Prostate gland (tissue), 2 donors: Measurements from ENCODE around the gene SH2D7. TPM values are rescaled to one million over a fixed set of nuclear protein-coding genes. Genes with fewer than 3 reads are reported as not detected.

ENCODE experiments used
- DNase-seq: peaks from one replicate; pipeline ENCODE4 v3.0.0-alpha.2; 2019; ENCODE audit warnings: low spot score
- H3K27ac ChIP-seq, 2 donors: fragments of 200-600 bp; sonication (generic); 2 replicates each; pipeline ENCODE4 v1.5.1; 2017 to 2019
- H3K27me3 ChIP-seq: fragments of 200-600 bp; sonication (generic); replicated peaks from 2 replicates; pipeline ENCODE4 v1.5.1; 2019; ENCODE audit not compliant: insufficient read depth
- H3K36me3 ChIP-seq, 2 donors: fragments of 200-600 bp; sonication (generic); 1 replicate in 1 of 2; 2 replicates in 1 of 2; pipeline versions ENCODE4 v1.5.1 to v1.8.1; 2017 to 2019
- H3K4me1 ChIP-seq: fragments of 200-600 bp; sonication (generic); replicated peaks from 2 replicates; pipeline ENCODE4 v1.5.1; 2019
- H3K4me3 ChIP-seq, 2 donors: fragments of 200-600 bp; sonication (generic); 2 replicates each; pipeline ENCODE4 v1.5.1; 2017 to 2019
- H3K9me3 ChIP-seq: fragments of 200-600 bp; sonication (generic); 2 replicates; pipeline ENCODE4 v1.5.1; 2017
- CTCF ChIP-seq, 4 experiments: fragments of 200-600 bp in 2 of 4; fragments of 450-650 bp in 2 of 4; sonication (generic) in 2 of 4; IDR thresholded peaks; 1 replicate in 3 of 4; 2 replicates in 1 of 4; pipeline ENCODE4 v1.5.1; 2016 to 2019; ENCODE audit warnings: antibody characterized with exemption in 4 of 4, mild to moderate bottlenecking in 2 of 4, moderate library complexity in 2 of 4
- POLR2A ChIP-seq: fragments of 450-650 bp; IDR thresholded peaks from one replicate; pipeline ENCODE4 v1.6.1; 2016; ENCODE audit warnings: antibody characterized with exemption, mild to moderate bottlenecking
- POLR2AphosphoS5 ChIP-seq: sonication (generic); formaldehyde crosslinking; IDR thresholded peaks from one replicate; pipeline ENCODE4 v1.6.1; 2017; ENCODE audit warnings: antibody characterized with exemption
- WGBS: methylation state at CpG from one replicate; pipeline ENCODE4 v1.1.5; 2018; 5-methylcytosine and 5-hydroxymethylcytosine counted together
- intact Hi-C: fragments of 100-400 bp; cut with DNase I; formaldehyde crosslinking; loops from one replicate; pipeline ENCODE4 v1.14.2; 2022
- total RNA-seq, 2 donors: library from RNA; depleted of rRNA; stranded (reverse); fragments of >200 nt; gene quantifications; one replicate each; pipeline ENCODE4 v1.1.0, GENCODE V29; 2016

The SH2D7 gene
- total RNA-seq, 2 donors from 2014 or later = 0.28 TPM; not detected in 1

GRCh38 chr15:78047761-78048627 is 44.4 kb upstream of the SH2D7 start:
- WGBS = 34% methylated on average over 8 of the region's 8 CpGs
- TF ChIP-seq POLR2A (no peak), POLR2AphosphoS5 (no peak), CTCF (IDR thresholded peaks at IDR 0.05) (no peak)
- intact Hi-C loops = no loop called here
- Histone ChIP-seq H3K27me3 (no peaks in the 10 kb centered on the region), H3K4me3 (no peak overlapping the region), H3K4me1 (peaks cover 14% of the 10 kb centered on the region), H3K36me3 (peaks cover 0 to 3% of the 10 kb centered on the region in 2 donors), H3K9me3 (no peaks in the 10 kb centered on the region), H3K27ac (peak overlapping the region in 1 of 2 donors; percentile 31)
- DNase-seq = no peak

- H3K27me3 ChIP-seq = no peaks in the 10 kb centered on the region
- peaks cover 14% of the 10 kb centered on the region for H3K4me1 ChIP-seq
- WGBS = 74% methylated on average over 5 of the region's 5 CpGs
- H3K9me3 ChIP-seq = no peaks in the 10 kb centered on the region
- peaks cover 0 to 3% of the 10 kb centered on the region in 2 donors for H3K36me3 ChIP-seq
- intact Hi-C loops = no loop called here
- no peak for DNase-seq
- H3K27ac ChIP-seq = no peak overlapping the region
- TF ChIP-seq POLR2AphosphoS5 (no peak), CTCF (IDR thresholded peaks at IDR 0.05) (no peak), POLR2A (no peak)
- H3K4me3 ChIP-seq = no peak overlapping the region
These were observed 43.8 kb upstream of the SH2D7 start for GRCh38 chr15:78048628-78048920.

- TF ChIP-seq POLR2AphosphoS5 = no peak
- no peak for TF ChIP-seq CTCF (IDR thresholded peaks at IDR 0.05)
- no peak for TF ChIP-seq POLR2A
- DNase-seq = no peak
- intact Hi-C loops = no loop called here
- Histone ChIP-seq H3K9me3 (no peaks in the 10 kb centered on the region), H3K27me3 (no peaks in the 10 kb centered on the region), H3K27ac (no peak overlapping the region), H3K4me3 (no peak overlapping the region), H3K4me1 (peaks cover 14% of the 10 kb centered on the region), H3K36me3 (peaks cover 0 to 3% of the 10 kb centered on the region in 2 donors)
- 23% methylated on average over 7 of the region's 7 CpGs for WGBS
These were observed 42.5 kb upstream of the SH2D7 start for GRCh38 chr15:78049691-78050440.

DNA sequence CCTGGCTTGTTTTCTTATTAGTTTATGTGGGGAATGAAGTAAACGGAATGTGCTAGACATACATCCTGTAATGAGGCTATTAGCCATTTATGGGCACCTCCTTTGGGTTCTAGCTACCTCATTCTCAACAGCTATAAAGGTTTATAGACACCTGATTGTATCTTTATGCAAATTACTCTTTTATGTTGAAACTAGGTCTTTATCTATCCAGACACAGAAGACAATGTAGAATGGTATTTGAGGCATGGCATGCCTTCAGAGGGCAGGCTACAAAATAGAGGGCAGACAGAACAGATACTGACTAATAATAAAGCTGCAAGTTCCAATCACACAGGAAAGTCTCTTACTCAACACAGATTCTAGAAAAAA is 41.9 kb upstream of the SH2D7 start:
- Histone ChIP-seq H3K4me1 (peaks cover 14% of the 10 kb centered on the region), H3K27me3 (no peaks in the 10 kb centered on the region), H3K9me3 (no peaks in the 10 kb centered on the region), H3K36me3 (peaks cover 0 to 3% of the 10 kb centered on the region in 2 donors), H3K4me3 (no peak overlapping the region), H3K27ac (no peak overlapping the region)
- TF ChIP-seq POLR2AphosphoS5 (no peak), POLR2A (no peak), CTCF (IDR thresholded peaks at IDR 0.05) (no peak)
- intact Hi-C loops = no loop called here
- DNase-seq = no peak
- WGBS = 19% methylated on average over 1 of the region's 1 CpG
